CMK (cell line): ENCODE measurements around the gene ANO4.
"Not testable (repeated sequence)": the region's sequence is repeated elsewhere in the genome, so short reads cannot be mapped to it uniquely, and the experiment has no call there.

Experiments used
- DNase-seq: peaks from one replicate; pipeline ENCODE4 v3.0.0-alpha.2; 2010; ENCODE audit warnings: low read depth

The ANO4 gene

DNA sequence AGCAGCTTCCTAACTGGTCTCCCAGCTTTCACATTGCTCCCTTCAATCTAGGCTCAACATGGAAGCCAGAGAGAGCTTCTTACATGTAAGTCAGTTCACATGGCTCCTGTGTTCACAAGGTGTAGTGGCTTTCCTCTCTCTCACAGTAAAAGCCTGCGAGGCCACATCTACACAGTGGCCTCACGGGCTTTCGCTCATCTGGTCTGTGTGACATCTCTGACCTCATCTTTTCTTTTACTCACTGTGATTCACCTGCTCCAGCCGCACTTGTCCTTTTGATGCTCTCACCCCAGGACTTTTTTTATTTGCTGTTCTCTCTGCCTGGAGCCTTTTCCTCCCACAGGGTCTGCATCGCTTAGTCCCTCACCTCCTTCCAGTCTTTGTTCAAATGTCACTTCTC is 293.3 kb downstream of the ANO4 start:
- no peak for DNase-seq

DNA sequence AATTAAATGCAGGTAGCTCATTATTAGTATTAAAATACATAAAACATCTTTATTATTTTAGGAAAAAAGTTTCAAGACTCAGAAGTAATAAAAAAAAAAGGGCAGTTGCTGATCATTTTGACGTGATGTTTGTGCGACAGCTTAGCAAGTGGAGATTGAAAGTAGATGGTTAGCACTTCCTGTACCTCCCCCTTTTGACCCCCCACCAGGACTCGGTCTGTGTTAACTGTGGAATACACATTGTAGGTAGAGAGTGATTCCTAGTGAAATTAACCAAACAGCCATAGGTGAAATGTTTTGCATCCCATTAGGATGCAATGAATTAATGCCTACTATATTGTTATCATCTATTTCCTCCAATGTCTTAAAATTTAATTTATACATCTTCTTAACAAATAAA is 294.7 kb downstream of the ANO4 start:
- DNase-seq = no peak

- DNase-seq = not testable (repeated sequence)
Measured at GRCh38 chr12:101090222-101090621, 295.6 kb downstream of the ANO4 start.

DNA sequence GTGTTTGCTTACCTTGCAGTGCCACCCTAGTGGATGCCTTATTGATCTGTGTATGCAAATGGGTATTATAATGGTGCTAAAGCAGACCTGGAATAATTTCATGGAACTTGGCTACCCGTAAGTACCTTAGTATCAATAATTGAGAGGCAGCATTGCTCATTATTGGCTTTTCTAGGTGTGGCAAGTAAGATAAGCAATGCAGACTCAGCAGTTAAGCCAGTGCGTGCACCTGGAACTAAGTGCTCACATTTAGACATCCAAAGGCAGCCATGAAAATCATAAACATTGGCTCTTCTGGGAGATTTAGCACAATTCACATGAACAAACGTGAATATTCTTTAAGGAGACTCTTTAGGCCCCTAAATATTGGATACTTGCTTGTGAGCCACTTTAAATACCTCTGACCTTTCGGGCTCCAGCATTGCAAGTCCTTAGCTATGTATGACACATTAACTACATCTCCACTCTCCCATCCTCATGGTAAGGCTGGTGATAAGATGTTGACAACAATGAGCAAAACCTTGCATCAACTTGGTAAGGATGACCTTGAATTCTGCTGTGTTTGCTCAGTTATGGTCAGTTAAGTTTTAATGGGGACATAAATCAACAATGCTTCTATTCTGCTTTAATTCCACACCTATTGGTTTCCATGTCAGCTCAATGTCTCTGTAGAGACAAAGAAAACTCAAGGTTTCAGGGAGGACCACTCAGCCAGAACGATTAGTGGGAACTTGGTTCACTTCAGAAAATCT is 303.4 kb downstream of the ANO4 start:
- no peak for DNase-seq

DNA sequence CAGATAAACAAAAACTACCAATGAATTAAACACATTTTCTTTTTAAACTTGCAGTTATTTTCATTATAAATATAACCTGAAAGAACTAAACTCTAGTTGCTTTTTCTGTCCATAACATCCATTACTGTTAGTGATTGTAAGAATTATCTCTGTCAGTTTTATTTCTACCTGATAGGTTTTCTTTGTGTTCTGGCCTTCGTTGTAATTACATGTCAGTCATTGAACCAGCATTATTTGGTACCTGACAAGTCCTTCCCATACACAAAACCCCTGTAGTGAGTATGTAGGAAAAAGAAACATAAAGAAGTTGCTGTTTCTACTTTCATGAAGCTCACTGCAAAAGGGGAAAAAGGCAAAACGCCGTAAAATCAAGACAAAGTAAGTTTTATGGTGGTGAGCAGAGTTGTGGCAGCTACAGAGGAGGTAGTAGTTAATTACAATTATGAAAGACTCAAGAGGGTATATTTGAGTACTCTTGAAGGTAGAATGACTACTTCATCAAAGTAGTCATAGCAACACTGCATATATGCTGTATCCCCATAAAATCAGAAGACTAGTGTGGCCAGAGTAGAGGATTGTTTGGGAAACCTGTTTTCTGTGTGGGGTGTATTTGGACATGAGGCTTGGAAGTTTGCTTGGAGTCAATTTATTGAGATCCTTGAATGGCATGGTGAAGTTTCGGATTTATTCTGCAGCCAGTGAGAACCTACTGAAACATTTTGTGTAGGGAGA is 312.6 kb downstream of the ANO4 start:
- no peak for DNase-seq

DNA sequence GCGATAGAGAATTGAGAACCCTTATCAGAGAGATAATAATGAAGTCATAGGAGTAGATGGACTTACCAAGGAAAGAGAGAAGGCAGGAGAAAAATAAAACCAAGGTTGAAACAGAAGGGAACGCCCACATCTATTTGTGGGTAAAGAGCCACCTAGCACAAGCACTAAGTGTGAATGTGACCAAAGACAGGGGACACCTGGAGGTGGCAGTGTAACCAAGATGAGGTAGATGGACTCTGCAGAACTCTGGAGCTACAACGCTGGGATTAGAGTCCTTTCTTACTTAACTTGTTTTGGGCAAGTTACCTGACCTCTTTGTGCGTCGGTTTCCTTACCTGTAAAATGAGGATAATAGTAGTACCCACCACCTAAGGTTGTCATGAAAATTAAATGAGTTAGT is 313.6 kb downstream of the ANO4 start:
- no peak for DNase-seq

- no peak for DNase-seq
Measured at GRCh38 chr12:101110866-101111265, 316.3 kb downstream of the ANO4 start.

GRCh38 chr12:101111441-101111840 is 316.9 kb downstream of the ANO4 start:
- DNase-seq = no peak

DNA sequence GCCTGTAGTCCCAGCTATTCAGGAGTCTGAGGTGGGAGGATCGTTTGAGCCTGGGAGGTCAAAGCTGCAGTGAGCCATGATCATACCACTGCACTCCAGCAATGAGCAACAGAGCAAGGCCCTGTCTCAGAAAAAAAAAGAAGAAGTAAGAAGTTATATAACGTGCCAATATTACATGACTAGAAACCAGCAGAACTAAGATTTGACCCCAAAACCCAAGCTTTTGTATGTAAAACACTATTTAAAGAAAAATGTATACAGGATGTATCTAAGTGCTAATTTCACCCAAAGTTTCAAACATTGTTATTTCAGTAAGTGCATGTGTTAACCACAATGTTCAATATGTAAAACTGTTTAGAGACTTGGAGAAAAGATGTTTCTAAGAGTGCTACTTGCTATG is 320.8 kb downstream of the ANO4 start:
- DNase-seq = no peak

DNA sequence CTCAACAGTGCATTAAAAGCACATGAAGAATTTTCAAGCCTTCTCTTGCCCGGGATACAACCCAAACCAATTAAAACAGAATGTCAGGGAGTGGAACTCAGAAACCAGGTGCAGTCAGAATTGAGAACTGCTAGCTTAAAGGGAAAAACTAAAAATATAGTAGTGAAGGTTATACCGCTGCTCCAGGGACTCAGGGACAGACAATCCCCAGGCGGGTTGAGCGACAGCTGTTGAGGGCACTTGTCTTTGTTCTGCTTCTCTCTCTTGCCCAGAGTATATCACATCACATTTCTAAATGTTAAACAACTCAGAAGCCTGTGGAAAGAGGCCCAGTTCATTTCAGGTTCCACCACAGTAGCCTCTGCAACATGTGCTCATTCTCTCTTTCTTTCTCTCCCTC is 322.3 kb downstream of the ANO4 start:
- DNase-seq = no peak

DNA sequence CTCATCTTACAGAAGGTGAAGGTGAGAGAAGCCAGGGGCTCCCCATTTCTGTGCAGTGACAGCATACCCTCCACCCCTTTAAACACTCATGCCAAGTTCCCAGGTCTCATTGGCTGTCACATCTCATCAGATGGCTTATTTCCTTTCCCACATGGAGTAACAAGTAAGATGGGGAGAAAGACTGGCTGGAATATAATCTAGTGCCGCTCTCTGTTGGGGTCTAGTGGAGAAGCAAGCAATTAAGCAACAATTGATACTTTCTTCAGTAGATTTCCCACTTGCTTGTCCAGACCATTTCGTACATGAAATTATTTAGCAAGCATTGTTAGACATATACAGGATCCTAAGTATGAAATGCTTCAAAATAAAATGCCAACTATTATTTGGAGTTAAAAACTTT is 323.3 kb downstream of the ANO4 start:
- no peak for DNase-seq

DNA sequence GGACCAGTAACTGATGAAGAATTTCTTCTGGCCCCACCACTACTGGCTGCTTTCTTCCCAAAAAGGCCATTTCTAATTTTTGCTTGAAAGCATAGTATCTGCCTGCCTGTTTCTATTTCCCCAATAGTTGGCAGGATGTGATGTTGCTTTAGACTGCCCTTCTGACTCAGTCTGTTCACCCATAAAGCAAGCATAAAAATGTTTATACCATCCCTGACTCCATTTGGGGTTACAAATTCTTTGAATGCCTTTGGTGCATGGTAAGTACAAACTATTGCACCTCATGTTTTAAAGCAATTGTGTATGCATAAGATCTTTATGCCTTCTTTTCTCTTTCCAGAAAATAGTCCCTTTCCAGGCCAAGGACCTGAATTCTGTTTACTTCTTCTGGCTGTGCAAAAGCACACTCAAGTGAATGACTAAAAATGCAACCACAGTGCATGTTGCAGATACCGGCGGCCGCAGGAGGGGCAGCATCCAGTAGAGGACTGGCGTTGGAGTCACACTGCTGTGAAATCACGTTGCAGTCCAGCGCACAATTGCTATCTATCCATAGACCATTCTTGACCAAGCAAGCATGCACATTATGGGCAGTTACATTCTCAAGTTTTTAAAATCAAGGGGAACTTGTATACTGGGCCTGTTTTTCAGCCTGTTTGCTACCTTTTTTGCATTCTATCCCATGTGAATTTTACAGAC is 333.1 kb downstream of the ANO4 start:
- DNase-seq = no peak

GRCh38 chr12:101145777-101146431 is 351.3 kb downstream of the ANO4 start:
- not testable (repeated sequence) for DNase-seq

- no peak for DNase-seq
Measured at GRCh38 chr12:101165319-101165718, 370.7 kb downstream of the ANO4 start.

GRCh38 chr12:101166866-101167265 is 372.3 kb downstream of the ANO4 start:
- no peak for DNase-seq

- no peak for DNase-seq
Measured at GRCh38 chr12:101168001-101168400, 373.4 kb downstream of the ANO4 start.

DNA sequence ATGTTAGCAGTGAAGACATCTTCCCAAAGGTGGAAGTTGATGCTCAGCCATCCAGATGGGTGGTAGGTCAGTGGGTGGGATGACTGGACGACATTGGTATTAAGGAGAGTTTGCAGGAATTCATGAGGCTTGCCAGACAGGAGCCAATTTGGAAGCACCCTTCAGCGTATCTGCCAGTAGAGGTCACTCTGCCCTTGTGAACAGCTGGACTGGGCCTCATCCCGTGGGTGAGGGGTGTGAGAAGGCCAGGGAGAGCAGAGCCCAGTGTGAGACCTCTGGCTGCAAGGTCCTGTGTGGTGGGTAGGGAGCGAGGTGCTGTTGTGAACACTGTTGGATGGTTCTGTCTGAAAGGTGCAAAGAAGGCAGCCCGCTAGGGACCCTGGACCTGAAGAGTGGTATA is 377.7 kb downstream of the ANO4 start:
- DNase-seq = no peak

DNA sequence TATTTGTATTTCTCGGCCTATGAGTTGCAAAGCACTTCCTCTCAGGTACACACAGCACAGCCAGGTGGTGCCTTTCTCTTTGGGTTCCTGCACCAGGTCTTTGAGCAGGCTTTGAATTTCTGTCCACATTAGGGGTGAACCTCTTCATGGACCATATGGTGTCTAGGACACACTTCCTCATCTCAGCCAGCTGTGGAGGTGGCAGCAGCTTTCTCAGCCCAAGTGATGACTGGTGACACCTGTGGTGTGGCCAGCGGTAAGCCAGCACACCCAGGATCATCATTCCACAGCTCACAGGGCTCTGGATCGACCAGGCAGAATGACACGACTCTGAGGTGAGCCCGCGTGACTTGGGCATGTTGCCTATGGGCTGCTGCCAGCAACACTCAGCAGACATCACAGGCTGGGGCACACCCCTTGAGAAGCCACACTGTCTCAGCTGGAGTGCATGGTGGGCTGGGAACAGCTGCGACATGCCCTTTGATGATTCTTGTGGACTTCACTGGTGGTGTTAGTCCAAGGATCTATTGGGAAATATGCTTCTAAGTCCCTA is 378.7 kb downstream of the ANO4 start:
- DNase-seq = no peak

DNA sequence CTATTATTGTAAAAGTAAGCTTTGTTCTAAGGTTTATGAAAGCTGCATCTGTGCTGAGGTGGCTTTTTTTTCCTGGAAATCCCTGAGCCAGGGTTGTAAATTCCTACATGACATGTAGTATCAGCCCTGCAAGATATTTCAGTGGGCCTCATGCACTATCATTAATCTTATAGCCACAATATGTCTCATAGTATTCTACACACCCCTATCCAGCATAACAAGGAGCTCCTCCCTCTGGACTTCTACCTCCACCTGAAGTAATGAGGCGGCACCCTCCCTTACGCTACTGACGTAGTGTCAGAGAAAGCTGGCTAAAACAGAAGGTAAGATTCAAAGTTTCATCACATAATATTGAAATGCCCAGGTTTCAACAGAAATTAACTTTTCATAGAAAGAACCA is 380.0 kb downstream of the ANO4 start:
- DNase-seq = no peak
